HG03175 (cell line): ENCODE measurements around the gene SYT12.
"Not testable (repeated sequence)": the region's sequence is repeated elsewhere in the genome, so short reads cannot be mapped to it uniquely, and the experiment has no call there.

ENCODE experiments used
- ATAC-seq: cut with Tn5 transposase; IDR thresholded peaks from one replicate; pipeline ENCODE4 v1.9.1; 2021; ENCODE audit warnings: mild to moderate bottlenecking, moderate library complexity; ENCODE audit not compliant: unreplicated experiment

Gene SYT12, protein sequence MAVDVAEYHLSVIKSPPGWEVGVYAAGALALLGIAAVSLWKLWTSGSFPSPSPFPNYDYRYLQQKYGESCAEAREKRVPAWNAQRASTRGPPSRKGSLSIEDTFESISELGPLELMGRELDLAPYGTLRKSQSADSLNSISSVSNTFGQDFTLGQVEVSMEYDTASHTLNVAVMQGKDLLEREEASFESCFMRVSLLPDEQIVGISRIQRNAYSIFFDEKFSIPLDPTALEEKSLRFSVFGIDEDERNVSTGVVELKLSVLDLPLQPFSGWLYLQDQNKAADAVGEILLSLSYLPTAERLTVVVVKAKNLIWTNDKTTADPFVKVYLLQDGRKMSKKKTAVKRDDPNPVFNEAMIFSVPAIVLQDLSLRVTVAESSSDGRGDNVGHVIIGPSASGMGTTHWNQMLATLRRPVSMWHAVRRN

DNA sequence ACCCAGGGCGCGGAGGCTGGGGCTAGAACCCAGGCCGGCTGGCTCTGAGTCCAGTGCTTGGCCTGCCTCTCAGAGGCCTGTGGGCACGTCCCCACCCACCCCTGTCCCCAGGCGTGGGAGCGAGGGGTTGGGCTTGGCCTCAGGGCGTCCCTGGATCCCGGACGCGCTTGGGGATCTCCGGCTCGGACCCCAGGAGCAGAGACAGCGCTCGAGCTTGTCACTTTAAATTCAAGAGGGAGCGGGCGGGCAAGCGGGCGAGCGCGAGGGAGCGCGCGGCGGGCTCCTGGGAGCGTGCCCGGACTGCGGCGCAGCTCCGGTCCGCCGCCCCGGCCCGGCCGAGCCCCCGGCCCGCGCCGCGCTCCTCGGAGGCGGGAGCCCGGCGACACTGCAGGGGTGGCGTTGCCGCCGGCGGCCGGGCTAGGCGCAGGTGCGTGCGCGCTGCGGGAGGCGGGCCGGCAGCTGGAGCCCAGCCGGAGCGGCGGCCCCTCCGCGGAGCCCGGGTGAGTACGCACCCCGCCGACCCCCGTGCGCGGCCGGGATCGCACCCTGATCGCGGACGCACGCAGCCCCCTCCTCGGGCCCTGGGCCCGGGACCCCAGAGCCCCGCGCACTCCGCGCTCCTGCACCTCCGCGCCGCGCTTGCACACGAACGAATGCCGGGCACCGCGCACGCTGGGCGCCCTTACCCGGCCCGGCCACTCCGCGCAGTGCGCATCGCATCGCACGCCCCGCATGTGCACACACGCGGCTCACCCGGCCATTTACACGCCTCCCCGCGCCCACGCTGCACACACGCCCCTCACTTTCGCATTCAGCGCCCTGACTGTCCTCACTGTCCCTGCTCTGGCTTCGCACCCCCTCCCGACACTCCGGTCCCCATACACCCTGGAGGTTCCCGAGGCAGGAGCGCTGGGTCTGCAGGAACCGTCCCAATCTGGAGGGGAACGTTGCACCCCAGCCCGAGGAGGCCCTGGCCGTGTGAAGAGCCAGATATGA, at the start of gene SYT12:
Gene SYT12 (plus strand): TSS at position 174 of the 996 bp plus-strand sequence. CDS start 7,011 bp downstream, outside the sequence.
- ATAC-seq = no peak

DNA sequence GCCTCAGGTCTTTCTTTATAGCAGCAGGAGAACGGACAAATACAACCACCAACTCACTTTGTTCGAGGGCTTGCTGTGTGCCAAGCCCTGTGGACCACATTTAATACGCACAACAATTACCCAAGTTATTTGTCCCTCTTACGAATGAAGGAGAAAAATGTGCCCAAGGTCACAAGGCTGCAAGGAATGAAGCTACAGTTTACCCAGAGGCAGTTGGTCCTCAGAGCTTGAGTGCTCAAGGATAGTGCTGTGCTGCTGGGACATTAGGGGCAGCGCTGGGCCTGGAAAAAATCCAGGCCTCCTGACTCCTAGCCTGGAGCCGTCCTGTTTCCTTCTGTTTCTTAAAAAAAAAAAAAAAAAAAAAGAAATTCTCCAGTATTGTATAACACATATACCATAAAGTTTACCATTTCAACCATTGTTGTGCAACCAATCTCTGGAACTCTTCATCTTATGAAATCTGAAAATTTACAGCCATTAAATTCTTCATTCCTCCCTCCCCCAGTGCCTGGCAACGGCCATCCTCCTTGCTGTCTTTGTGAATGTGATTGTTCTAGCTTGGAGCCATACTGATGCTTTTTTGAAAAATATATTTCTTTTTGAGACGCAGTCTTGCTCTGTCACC, 48.9 kb upstream of the SYT12 start:
- no peak for ATAC-seq

DNA sequence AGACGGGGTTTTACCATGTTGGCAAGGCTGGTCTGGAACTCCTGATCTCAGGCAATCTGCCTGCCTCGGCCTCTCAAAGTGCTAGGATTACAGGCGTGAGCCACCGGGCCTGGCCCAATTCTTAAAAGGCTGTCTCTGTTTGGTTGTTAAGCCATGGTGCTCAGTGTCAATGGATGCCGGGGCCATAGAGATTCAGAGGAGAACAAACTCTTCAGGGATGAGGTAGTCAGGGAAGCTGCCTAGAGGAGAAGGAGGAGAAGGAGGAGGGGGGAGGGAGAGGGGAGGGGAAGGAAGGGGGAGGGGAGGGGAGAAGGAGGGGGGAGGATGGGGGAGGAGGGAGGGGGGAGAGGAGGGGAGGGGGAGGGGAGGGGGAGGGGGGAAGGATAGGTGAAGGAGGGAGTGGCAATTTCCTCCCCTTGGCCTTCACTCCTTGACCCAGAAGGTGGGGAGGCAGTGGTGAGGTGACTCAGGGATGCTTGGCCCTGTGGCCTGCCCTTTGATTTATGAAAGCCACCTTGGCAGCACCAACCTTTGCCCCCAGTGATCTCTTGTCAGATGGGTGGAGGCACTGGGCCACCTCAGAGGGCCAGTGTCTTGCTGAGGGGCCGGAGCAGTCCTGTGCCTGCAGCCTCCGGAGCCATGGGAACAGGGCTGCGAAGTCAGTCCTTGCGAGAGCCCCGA, 48.1 kb upstream of the SYT12 start, which contains the start of gene C11orf86:
Gene C11orf86 (plus strand): TSS at position 581 of the 681 bp plus-strand sequence. CDS start 59 bp downstream, at position 640.
- ATAC-seq = no peak

DNA sequence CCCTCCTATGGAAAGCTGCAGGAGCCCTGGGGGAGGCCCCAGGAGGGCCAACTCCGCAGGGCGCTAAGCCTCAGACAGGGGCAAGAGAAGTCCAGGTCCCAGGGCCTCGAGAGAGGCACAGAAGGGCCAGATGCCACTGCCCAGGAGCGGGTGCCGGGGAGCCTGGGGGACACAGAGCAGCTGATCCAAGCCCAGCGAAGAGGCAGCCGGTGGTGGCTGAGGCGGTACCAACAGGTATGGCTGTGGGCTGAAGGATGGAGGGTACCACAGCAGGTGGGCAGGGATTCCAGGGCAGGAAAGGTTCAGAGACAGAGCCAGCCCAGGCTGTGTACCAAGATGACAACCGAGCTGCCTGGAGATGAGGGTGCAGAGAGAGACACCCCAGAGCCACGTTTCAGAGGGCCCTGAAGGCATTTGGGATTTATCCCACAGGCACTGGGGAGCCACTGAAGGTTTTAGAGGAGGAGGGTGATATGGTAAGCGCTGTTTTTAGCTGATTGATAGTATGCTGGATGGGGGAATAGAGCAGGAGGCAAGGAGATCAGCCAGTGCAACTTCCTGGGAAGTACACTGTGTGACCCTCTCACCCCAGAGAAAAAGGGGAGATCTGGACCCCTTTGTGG, 47.4 kb upstream of the SYT12 start:
- no peak for ATAC-seq

DNA sequence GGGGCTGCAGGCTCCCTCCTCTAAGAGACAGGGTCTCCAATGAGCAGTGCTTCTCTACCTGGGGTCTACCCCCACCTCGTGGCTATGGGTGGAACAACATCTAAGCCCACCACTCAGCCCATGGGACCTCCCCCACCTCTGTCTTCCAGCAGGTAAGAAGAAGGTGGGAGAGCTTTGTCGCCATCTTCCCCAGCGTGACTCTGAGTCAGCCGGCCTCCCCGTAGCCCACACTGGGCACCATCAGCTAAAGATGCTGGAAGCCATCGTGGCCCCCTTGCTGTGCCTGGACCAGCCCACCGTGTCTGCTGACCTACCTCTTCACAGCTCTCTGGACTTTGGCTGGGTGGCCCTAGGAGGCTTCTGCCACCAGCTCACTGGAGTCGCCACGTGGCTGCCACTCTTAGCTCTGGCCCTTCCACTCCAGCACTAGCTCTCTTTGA, 46.9 kb upstream of the SYT12 start:
- ATAC-seq = no peak

DNA sequence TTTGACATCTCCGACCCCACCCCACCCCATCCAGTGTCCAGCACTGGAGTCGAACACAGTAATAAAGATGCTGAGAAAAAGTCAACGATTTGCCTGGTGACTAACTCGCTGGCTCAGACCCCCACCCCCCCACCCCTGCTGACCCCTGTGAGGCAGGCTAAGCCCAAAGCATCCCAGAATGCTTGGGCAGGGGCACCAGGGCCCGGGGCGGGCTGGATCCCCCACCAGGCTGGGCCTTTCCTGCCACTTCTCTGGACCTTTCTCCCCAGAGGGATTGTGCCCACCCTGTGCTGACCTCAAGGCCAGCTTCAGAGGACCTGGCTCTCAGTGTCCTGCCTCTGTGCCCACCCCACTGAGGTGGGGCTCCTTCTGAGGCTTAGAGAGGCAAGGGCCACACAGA, 46.0 kb upstream of the SYT12 start:
- no peak for ATAC-seq

DNA sequence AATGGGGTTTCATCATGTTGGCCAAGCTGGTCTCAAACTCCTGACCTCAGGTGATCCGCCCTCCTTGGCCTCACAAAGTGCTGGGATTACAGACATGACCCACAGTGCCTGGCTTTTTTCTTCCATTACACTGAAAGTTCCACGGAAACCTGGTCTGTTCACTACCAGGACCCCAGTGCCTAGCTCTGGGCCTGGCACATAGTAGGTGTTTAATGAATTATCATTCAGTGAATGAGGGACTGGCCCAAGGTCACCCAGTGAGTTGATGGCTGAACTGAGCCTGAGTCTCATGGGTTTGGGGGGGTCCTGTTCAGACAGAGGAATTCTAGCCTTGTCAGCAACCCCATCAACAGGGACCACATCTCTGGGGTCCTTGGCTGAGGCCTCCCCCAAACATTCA, 44.7 kb upstream of the SYT12 start:
- ATAC-seq = no peak

DNA sequence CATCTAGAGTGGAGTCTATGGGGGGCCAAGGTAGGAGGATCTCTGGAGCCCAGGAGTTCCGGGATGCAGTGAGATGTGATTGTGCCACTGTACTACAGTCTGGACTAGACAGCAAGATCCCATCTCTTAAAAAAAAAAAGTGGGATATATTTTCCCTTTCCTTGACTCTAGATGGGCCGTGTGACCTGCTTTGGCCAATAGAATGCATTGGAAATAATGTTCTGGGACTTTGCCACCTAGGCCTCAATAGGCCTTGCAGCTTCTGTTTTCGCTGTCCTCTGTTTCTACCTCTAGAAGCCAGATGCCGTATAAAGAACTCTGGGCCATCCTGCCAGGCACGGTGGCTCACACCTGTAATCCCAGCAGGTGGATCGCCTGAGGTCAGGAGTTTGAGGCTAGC, 44.2 kb upstream of the SYT12 start:
- ATAC-seq = no peak

DNA sequence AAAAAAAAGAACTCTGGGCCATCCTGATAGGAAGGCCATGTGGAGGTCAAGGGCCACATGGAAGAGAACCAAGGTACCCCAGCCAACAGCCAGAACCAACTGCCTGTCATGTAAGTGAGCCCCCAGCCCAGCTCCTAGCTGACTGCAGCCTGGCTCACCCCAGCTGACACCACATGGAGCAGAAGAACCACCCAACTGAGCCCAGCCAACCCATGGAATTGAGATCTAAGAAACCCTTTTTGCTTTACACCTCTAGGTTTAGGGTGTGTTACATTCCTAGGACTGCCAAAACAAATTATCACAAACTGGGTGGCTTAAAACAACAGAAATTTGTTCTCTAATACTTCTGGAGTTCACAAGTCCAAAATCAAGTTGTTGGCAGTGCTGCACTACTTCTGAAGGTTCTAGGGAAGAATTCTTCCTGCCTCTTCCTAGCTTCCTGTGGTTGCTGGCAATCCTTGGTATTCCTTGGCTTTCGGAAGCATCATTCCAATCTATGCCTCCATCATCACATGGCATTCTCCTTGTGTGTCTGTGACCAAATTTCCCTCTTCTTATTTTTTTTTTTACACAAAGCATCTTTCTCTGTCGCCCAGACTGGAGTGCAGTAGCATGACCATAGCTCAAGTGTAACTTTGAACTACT, 43.5 kb upstream of the SYT12 start:
- ATAC-seq = no peak

DNA sequence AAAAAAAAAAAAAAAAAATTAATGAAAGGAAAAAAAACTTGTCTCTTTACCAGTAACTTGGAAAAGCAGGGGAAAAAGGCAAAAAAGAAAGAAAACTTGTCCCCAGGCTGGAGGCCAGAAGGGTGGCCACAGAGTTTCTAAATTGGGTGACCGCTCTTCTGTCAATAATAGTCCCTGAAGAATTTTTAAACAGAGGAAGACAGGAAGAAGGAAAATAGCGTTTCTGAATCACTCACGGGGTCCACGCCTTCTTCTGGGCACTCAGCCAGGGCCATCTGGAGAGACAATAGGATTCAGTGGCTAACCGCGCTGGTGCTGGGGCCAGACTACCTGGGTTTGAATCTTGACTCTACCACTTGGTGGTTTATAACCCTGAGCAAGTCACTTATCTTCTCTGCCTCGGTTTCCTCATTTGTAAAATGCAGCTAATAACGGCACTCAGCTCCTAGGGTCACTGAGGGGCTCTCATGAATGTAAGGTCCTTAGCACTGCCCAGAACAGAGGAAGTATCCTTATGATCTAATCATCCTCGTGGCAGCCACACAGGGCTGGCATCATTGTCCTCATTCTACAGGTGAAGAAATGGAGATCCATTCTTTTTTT, 40.9 kb upstream of the SYT12 start:
- no peak for ATAC-seq

DNA sequence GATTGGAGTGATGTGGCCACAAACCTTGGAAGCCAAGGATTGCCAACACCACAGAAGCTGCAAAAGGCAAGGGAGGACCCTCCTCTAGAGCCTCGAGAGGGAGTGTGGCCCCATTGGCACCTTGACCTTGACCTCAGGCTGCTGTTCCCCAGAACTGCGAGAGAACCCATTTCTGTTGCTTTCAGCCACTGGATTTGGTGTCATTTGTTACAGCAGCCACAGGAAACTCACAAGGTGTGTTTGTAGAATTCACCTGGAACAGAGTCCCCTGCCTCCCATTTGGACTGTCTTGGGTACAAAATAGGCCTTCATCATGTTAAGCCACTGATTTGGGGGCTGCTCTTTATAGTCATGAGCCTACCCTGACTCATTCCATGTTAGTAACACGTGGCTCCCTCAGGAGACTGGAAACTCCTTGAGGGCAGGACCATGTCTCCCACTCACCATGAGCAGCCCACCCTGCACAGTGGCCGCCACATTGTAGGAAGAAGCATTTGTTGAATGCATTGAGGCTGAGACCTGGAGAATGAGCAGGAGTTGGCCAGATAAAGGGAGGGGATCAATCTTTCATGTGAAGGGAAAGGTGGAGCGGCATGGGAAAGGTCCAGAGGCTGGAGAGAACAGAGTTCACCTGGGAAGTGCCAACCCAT, 39.5 kb upstream of the SYT12 start:
- no peak for ATAC-seq

DNA sequence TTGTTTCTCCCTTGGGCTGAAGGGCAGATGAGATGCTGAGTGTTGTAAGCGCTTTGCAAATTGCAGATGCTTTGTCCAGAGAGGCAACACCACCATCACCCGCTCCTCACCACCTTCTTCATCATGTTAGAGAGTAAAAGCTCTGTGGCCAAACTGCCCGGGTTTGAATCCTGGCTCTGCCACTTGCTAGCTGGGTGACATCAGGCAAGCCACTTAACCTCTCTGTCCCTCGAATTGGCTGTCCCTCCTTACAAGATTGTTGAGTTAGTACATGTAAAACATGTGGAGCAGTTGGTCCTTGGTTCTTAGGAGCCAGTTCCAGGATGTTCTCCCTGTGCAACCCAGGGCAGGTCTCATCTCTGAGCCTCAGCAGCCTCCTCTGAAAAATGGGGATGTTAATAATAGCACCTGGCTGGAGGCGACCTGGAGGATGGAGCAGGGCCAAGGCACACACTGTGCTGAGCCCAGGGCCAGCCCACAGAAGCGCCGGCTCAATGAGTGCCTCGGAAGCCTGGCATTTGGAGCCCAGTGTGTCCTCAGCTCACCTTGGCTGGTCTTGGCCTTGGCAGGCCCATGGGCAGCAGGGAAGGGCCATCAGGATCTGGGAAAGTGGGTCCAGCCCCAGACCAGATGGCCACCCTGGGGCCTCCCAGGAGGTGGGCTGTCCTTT, 37.3 kb upstream of the SYT12 start:
- ATAC-seq = no peak

DNA sequence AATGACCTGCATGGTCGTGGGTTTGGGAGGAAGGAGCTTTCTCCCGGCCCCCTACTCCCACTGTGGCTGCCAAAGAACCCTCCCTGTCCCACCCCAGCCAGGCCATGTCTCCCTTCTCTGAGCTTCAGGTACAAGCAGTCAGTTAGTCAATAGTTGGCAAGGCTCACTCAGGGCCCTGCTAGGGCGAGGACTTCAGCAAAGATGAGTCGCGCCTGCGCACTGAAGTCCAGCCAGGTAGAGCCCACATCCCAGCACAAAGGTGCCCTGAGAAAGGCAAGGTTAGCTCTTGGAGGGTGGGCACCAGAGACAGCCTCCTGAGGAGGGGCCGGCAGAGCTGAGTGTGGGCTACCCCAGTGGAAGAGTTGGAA, 36.8 kb upstream of the SYT12 start:
- ATAC-seq = no peak

DNA sequence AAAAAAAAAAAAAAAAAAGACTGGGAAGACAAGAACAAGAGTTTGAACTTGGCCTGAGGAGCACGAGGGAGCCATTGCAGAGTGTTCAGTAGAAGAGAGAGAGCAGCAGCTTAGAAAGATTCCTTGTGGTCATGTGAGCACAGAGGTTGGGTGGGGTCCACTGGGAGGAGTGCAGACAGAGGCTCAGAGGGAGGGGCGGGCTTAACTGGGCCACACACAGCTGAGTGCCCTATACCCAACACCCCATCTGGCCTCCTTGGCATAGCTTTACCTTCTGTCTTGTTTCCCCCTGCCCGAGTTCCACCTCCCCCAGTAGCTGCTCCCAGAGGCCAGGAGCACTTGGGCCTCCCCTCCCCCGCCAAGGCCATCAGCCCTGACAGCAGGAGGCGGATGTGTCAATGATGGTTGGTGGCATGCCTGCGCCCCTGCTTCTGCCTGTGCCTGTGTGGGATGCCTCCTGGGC, 35.7 kb upstream of the SYT12 start:
- no peak for ATAC-seq

DNA sequence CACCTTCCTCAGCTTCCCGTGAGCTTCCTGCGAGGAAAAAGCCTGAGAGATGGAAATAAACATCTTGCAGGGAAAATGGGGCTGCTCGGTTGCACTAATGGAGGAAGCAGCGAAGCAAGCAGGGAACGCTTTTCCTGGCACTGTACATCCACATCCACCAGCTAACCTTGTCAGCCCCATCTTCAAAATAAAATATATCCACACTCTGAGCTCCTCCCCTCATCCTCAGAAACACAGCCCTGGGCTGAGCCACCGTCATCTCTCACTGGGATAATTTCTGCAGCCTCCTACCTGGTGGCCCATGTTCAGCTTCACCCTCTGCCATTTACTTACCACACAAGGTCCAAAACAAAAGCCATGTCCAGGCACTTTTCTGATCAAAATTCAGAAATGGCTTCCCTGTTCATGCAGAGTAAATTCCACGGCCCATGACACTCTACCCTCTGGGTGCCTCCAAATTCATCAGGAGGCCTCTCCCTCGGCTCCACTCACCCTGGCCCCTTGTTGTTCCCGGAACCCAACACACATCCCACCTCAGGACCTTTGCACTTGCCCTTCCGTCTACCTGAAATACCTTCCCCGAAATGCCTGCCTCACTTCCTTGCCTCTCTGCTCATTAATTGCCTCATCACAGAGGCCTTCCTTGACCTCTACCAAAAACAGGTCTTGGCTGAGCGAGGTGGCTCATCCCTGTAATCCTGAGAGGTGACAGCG, 34.9 kb upstream of the SYT12 start:
- ATAC-seq = no peak

DNA sequence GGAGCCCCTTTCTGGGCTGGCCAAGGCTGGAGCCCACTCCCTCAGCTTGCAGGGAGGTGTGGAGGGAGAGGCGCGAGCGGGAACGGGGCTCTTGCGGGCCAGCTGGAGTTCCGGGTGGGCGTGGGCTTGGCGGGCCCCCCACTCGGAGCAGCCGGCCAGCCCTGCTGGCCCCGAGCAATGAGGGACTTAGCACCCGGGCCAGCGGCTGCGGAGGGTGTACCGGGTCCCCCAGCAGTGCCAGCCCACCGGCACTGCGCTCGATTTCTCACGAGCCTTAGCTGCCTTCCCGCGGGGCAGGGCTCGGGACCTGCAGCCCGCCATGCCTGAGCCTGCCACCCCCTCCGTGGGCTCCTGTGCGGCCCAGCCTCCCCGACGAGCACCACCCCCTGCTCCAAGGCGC, 34.2 kb upstream of the SYT12 start:
- not testable (repeated sequence) for ATAC-seq

DNA sequence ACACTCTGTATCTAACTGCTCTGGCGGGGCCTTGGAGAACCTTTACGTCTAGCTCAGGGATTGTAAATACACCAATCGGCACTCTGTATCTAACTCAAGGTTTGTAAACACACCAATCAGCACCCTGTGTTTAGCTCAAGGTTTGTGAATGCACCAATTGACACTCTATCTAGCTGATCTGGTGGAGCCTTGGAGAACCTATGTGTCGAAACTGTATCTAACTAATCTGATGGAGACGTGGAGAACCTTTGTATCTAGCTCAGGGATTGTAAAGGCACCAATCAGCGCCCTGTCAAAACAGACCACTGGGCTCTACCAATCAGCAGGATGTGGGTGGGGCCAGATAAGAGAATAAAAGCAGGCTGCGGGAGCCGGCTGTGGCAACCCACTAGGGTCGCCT, 33.6 kb upstream of the SYT12 start:
- not testable (repeated sequence) for ATAC-seq
